Loucy (cell line): ENCODE results near the gene EPB41L5.
"Not testable (repeated sequence)": the region's sequence is repeated elsewhere in the genome, so short reads cannot be mapped to it uniquely, and the experiment has no call there.

Experiments used
- H2AFZ ChIP-seq: fragments of 200-600 bp; sonication (generic); 2 replicates; pipeline ENCODE4 v1.6.0; 2016; ENCODE audit warnings: antibody characterized with exemption, mild to moderate bottlenecking, low read length, moderate library complexity
- H3F3A ChIP-seq: fragments of 200-600 bp; 2 replicates; pipeline ENCODE4 v1.6.0; 2016; ENCODE audit warnings: antibody characterized with exemption, low read depth, mild to moderate bottlenecking
- H3K27me3 ChIP-seq: fragments of 200-600 bp; sonication (generic); 2 replicates; pipeline ENCODE4 v1.6.1; 2014; ENCODE audit warnings: low read length, mild to moderate bottlenecking; ENCODE audit not compliant: insufficient read depth, poor library complexity, severe bottlenecking
- H3K36me3 ChIP-seq: fragments of 200-600 bp; sonication (generic); 2 replicates; pipeline ENCODE4 v1.6.1; 2016; ENCODE audit warnings: low read length; ENCODE audit not compliant: insufficient read depth
- H3K4me1 ChIP-seq: fragments of 200-600 bp; sonication (generic); 2 replicates; pipeline ENCODE4 v1.5.1; 2014; ENCODE audit warnings: low read length, mild to moderate bottlenecking; ENCODE audit not compliant: insufficient read depth, poor library complexity, severe bottlenecking
- H3K4me2 ChIP-seq: fragments of 200-600 bp; sonication (generic); 2 replicates; pipeline ENCODE4 v1.6.0; 2014; ENCODE audit warnings: antibody characterized with exemption, low read length, low read depth, mild to moderate bottlenecking; ENCODE audit not compliant: poor library complexity, severe bottlenecking
- H3K4me3 ChIP-seq: fragments of 200-600 bp; sonication (generic); 2 replicates; pipeline ENCODE4 v1.5.1; 2014; ENCODE audit warnings: low read length, mild to moderate bottlenecking, mixed read lengths; ENCODE audit not compliant: poor library complexity, severe bottlenecking
- H3K79me2 ChIP-seq: fragments of 200-600 bp; sonication (generic); 2 replicates; pipeline ENCODE4 v1.6.1; 2014; ENCODE audit warnings: low read length; ENCODE audit not compliant: insufficient read depth
- H3K9ac ChIP-seq: fragments of 200-600 bp; sonication (generic); 2 replicates; pipeline ENCODE4 v1.6.0; 2014; ENCODE audit warnings: mild to moderate bottlenecking, low read depth, low read length, moderate library complexity; ENCODE audit not compliant: poor library complexity, severe bottlenecking
- H3K9me2 ChIP-seq: fragments of 200-600 bp; sonication (generic); replicated peaks from 2 replicates; pipeline ENCODE4 v1.6.1; 2016; ENCODE audit warnings: low read depth, low read length, mixed read lengths
- H3K9me3 ChIP-seq: fragments of 200-600 bp; sonication (generic); 2 replicates; pipeline ENCODE4 v1.6.1; 2014; ENCODE audit warnings: mild to moderate bottlenecking, antibody characterized with exemption, low read length, low read depth; ENCODE audit not compliant: insufficient read depth
- H4K20me1 ChIP-seq: fragments of 200-600 bp; sonication (generic); 2 replicates; pipeline ENCODE4 v1.6.0; 2014; ENCODE audit warnings: antibody characterized with exemption, low read length, mild to moderate bottlenecking; ENCODE audit not compliant: insufficient read depth, poor library complexity, severe bottlenecking
- CTCF ChIP-seq: fragments of 200-600 bp; sonication (generic); conservative IDR thresholded peaks from 2 replicates; pipeline ENCODE4 v1.5.1; 2014; ENCODE audit warnings: mild to moderate bottlenecking, antibody characterized with exemption, low read length
- EZH2phosphoT487 ChIP-seq: fragments of 200-600 bp; IDR thresholded peaks from 2 replicates; pipeline ENCODE4 v1.6.1; 2018; ENCODE audit warnings: antibody characterized with exemption, mild to moderate bottlenecking, moderate library complexity, borderline replicate concordance

EPB41L5 gene

GRCh38 chr2:120118018-120118417 lies 105.1 kb downstream of the EPB41L5 start:
- H4K20me1 ChIP-seq: no peaks in the 10 kb centered on the region
- TF ChIP-seq EZH2phosphoT487: no peak
- no peak for TF ChIP-seq CTCF
- no peaks in the 10 kb centered on the region for H3K9me3 ChIP-seq
- H3F3A ChIP-seq: no peaks in the 10 kb centered on the region
- no peaks in the 10 kb centered on the region for H3K27me3 ChIP-seq
- H3K4me2 ChIP-seq: no peak overlapping the region
- H3K4me3 ChIP-seq: no peak overlapping the region
- H3K79me2 ChIP-seq: no peaks in the 10 kb centered on the region
- H3K9ac ChIP-seq: no peak overlapping the region
- H3K9me2 ChIP-seq: no peaks in the 10 kb centered on the region
- no peak overlapping the region for H2AFZ ChIP-seq
- no peaks in the 10 kb centered on the region for H3K4me1 ChIP-seq
- H3K36me3 ChIP-seq: no peaks in the 10 kb centered on the region

DNA sequence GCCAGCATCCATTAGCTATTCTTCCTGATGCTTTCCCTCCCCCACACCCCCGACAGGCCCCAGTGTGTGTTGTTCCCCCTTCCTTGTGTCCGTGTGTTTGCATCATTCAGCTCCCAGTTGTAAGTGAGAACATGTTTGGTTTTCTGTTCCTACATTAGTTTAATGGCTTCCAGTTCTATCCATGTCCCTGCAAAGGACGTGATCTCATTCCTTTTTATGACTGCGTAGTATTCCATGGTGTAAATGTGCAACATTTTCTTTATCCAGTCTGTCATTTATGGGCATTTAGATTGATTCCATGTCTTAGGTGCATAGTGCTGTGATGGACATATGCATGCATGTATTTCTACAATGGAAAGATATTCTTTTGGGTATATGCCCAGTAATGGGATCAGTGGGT lies 105.6 kb downstream of the EPB41L5 start:
- Histone ChIP-seq H3K27me3 (no peaks in the 10 kb centered on the region), H3K9me3 (no peaks in the 10 kb centered on the region), H3K79me2 (no peaks in the 10 kb centered on the region), H3F3A (no peaks in the 10 kb centered on the region), H3K4me1 (no peaks in the 10 kb centered on the region), H3K9ac (no peak overlapping the region), H3K4me2 (no peak overlapping the region), H3K4me3 (no peak overlapping the region), H4K20me1 (no peaks in the 10 kb centered on the region), H2AFZ (no peak overlapping the region), H3K9me2 (no peaks in the 10 kb centered on the region), H3K36me3 (no peaks in the 10 kb centered on the region)
- TF ChIP-seq CTCF: no peak
- no peak for TF ChIP-seq EZH2phosphoT487

DNA sequence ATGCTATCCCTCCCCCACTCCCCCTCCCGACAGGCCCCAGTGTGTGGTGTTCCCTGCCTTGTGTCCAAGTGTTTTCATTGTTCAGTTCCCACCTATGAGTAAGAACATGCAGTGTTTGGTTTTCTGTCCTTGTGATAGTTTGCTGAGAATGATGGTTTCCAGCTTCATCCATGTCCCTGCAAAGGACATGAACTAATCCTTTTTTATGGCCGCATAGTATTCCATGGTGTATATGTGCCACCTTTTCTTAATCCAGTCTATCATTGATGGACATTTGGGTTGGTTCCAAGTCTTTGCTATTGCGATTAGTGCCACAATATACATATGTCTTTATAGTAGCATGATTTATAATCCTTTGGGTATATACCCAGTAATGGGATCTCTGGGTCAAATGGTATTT lies 108.5 kb downstream of the EPB41L5 start:
- H3K4me2 ChIP-seq, H3K4me3 ChIP-seq, H4K20me1 ChIP-seq, H3K27me3 ChIP-seq, H3K36me3 ChIP-seq, H3K79me2 ChIP-seq, H3K4me1 ChIP-seq, H3F3A ChIP-seq, H2AFZ ChIP-seq, H3K9me3 ChIP-seq, H3K9ac ChIP-seq, H3K9me2 ChIP-seq: not testable (repeated sequence)

GRCh38 chr2:120123090-120123489 lies 110.2 kb downstream of the EPB41L5 start:
- H3K79me2 ChIP-seq: no peaks in the 10 kb centered on the region
- H3K4me2 ChIP-seq: no peak overlapping the region
- H4K20me1 ChIP-seq: no peaks in the 10 kb centered on the region
- H3K27me3 ChIP-seq: no peaks in the 10 kb centered on the region
- H3K9me2 ChIP-seq: no peaks in the 10 kb centered on the region
- no peaks in the 10 kb centered on the region for H3K9me3 ChIP-seq
- TF ChIP-seq EZH2phosphoT487 (no peak), CTCF (no peak)
- H2AFZ ChIP-seq: no peak overlapping the region
- no peak overlapping the region for H3K9ac ChIP-seq
- H3K36me3 ChIP-seq: no peaks in the 10 kb centered on the region
- no peak overlapping the region for H3K4me3 ChIP-seq
- H3F3A ChIP-seq: no peaks in the 10 kb centered on the region
- no peaks in the 10 kb centered on the region for H3K4me1 ChIP-seq
